Trophoblast cell (in vitro differentiated cells and primary cell): ENCODE data around the gene MAMSTR.

Experiments used
- DNase-seq, 2 donors: peaks; one replicate each; pipeline ENCODE4 v3.0.0-alpha.2; 2016
- H2AFZ ChIP-seq: 2 replicates; pipeline ENCODE4 v1.6.1; 2013; ENCODE audit warnings: low read length, moderate library complexity, mild to moderate bottlenecking; ENCODE audit not compliant: insufficient read depth, poor library complexity
- H2AK5ac ChIP-seq: 2 replicates; pipeline ENCODE4 v1.6.1; 2013; ENCODE audit warnings: mild to moderate bottlenecking, low read length
- H2BK120ac ChIP-seq: 2 replicates; pipeline ENCODE4 v1.6.1; 2013; ENCODE audit warnings: low read length, mild to moderate bottlenecking, moderate library complexity; ENCODE audit not compliant: insufficient read depth, poor library complexity
- H2BK12ac ChIP-seq: 2 replicates; pipeline ENCODE4 v1.6.1; 2013; ENCODE audit warnings: mild to moderate bottlenecking, low read length, moderate library complexity
- H2BK5ac ChIP-seq: 2 replicates; pipeline ENCODE4 v1.6.1; 2013; ENCODE audit warnings: low read length, low read depth, moderate library complexity, mild to moderate bottlenecking; ENCODE audit not compliant: poor library complexity
- H3K14ac ChIP-seq: 2 replicates; pipeline ENCODE4 v1.6.1; 2013; ENCODE audit warnings: mild to moderate bottlenecking, low read length
- H3K18ac ChIP-seq: 2 replicates; pipeline ENCODE4 v1.6.1; 2013; ENCODE audit warnings: mild to moderate bottlenecking, low read length
- H3K23ac ChIP-seq: 2 replicates; pipeline ENCODE4 v1.6.1; 2013; ENCODE audit warnings: low read length
- H3K27ac ChIP-seq: 2 replicates; pipeline ENCODE4 v1.5.1; 2013; ENCODE audit warnings: low read depth, mild to moderate bottlenecking, inconsistent platforms, low read length, moderate library complexity
- H3K27me3 ChIP-seq: 2 replicates; pipeline ENCODE4 v1.6.1; 2013; ENCODE audit warnings: inconsistent platforms, mild to moderate bottlenecking, low read length, moderate library complexity; ENCODE audit not compliant: insufficient read depth
- H3K36me3 ChIP-seq, 2 experiments: 1 replicate in 1 of 2; 2 replicates in 1 of 2; pipeline ENCODE4 v1.6.1; 2013; ENCODE audit warnings: low read length in 2 of 2, mild to moderate bottlenecking in 2 of 2, moderate library complexity in 1 of 2; ENCODE audit not compliant: insufficient read depth in 2 of 2, control insufficient read depth in 1 of 2
- H3K4ac ChIP-seq: 2 replicates; pipeline ENCODE4 v1.6.1; 2013; ENCODE audit warnings: low read depth, mild to moderate bottlenecking, low read length, moderate library complexity
- H3K4me1 ChIP-seq, 2 experiments: 1 replicate in 1 of 2; 2 replicates in 1 of 2; pipeline ENCODE4 v1.6.1; 2013; ENCODE audit warnings: low read length in 2 of 2, mild to moderate bottlenecking in 2 of 2, moderate library complexity in 1 of 2; ENCODE audit not compliant: insufficient read depth in 2 of 2, control insufficient read depth in 1 of 2
- H3K4me2 ChIP-seq: 2 replicates; pipeline ENCODE4 v1.6.1; 2013; ENCODE audit warnings: inconsistent platforms, mild to moderate bottlenecking, low read length, moderate library complexity
- H3K4me3 ChIP-seq: 2 replicates; pipeline ENCODE4 v1.5.1; 2013; ENCODE audit warnings: mild to moderate bottlenecking, low read depth, low read length, inconsistent platforms
- H3K79me1 ChIP-seq: one replicate; pipeline ENCODE4 v1.6.1; 2013; ENCODE audit warnings: low read length
- H3K79me2 ChIP-seq: 2 replicates; pipeline ENCODE4 v1.6.1; 2013; ENCODE audit warnings: low read length, mild to moderate bottlenecking; ENCODE audit not compliant: control insufficient read depth, insufficient read depth, poor library complexity
- H3K9ac ChIP-seq: 2 replicates; pipeline ENCODE4 v1.6.1; 2013; ENCODE audit warnings: mild to moderate bottlenecking, low read length
- H3K9me3 ChIP-seq: 2 replicates; pipeline ENCODE4 v1.6.1; 2013; ENCODE audit warnings: low read depth, mild to moderate bottlenecking, control low read depth, inconsistent platforms, low read length; ENCODE audit not compliant: insufficient read depth
- H4K12ac ChIP-seq: 2 replicates; pipeline ENCODE4 v1.6.1; 2013; ENCODE audit warnings: low read depth, mild to moderate bottlenecking, low read length, moderate library complexity
- H4K8ac ChIP-seq: 2 replicates; pipeline ENCODE4 v1.6.1; 2013; ENCODE audit warnings: low read depth, mild to moderate bottlenecking, low read length, moderate library complexity
- H4K91ac ChIP-seq: one replicate; pipeline ENCODE4 v1.6.1; 2013; ENCODE audit warnings: low read depth, mild to moderate bottlenecking, low read length, moderate library complexity
- WGBS: extraction: QIAGEN DNeasy Blood & Tissue Kit; methylation state at CpG from one replicate; pipeline ENCODE4 v1.1.7; 2013; ENCODE audit warnings: missing lambda C conversion rate; ENCODE audit not compliant: insufficient read length, insufficient coverage; ENCODE audit errors: extremely low coverage; 5-methylcytosine and 5-hydroxymethylcytosine counted together

MAMSTR gene

DNA sequence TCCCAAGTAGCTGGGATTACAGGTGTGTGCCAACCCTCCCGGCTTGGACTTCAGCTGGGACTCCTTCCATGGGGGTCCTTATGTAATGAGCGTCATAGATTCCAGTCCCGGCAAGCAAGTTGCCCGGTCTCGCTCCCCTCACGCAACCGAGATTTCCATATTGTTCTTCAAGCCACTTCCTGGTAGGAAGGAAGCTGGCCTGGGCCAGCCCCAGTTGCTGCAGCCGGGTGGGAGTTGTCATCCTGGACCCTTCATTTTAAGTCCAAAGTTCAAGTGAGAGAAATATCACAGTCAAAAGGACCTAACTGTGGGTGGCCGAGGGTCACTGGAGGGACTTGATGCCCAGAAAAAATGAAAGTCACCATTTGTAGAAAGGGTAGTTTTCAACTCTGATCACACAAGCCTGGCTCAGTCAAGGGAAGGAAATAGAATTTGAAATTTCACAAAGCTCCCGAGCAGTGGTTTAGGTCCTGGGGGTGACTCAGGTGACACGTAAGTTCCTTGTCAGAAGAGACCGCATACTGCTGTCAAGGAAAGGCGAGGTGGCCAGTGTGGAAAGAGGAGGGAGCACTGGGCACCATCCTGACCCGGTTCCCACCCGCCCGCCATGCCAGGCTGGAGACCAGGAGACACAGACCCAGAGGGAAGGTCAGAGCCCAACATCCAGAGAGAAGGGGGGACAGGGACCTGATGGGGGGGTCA, 41.1 kb upstream of the MAMSTR start:
- Histone ChIP-seq H3K79me2 (no peaks in the 10 kb centered on the region), H3K9me3 (no peaks in the 10 kb centered on the region), H2BK12ac (no peak overlapping the region), H3K14ac (no peak overlapping the region), H3K4me3 (no peak overlapping the region), H3K27me3 (no peaks in the 10 kb centered on the region), H3K4me2 (no peak overlapping the region), H2AK5ac (no peak overlapping the region), H3K27ac (no peak overlapping the region), H3K18ac (no peak overlapping the region), H3K23ac (no peak overlapping the region), H4K91ac (no peak overlapping the region), H2BK120ac (no peak overlapping the region), H3K9ac (no peak overlapping the region), H3K4ac (no peak overlapping the region), H3K79me1 (no peaks in the 10 kb centered on the region), H3K4me1 (no peaks in the 10 kb centered on the region), H2AFZ (no peak overlapping the region), H2BK5ac (no peak overlapping the region), H4K8ac (no peak overlapping the region), H3K36me3 (no peaks in the 10 kb centered on the region), H4K12ac (no peak overlapping the region)
- no peak for DNase-seq
- WGBS = no CpG with 5 or more reads among the region's 16 CpGs

DNA sequence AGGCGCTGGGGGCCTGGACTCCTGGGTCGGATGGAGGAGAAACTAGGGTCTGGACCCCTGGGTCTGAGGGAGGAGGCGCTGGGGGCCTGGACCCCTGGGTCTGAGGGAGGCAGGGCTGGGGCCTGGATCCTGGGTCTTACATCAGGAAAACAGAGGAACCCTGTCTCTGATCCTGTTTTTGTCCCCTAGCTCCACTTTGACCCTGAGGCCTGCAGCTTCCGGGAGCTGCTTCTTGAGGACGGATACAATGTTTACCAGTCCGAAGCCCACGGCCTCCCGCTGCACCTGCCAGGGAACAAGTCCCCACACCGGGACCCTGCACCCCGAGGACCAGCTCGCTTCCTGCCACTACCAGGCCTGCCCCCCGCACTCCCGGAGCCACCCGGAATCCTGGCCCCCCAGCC, 38.2 kb upstream of the MAMSTR start:
- no peak overlapping the region for H4K91ac ChIP-seq
- H3K27ac ChIP-seq = no peak overlapping the region
- no peak for DNase-seq
- WGBS = no CpG with 5 or more reads among the region's 14 CpGs
- H3K79me2 ChIP-seq = no peaks in the 10 kb centered on the region
- H2AFZ ChIP-seq = no peak overlapping the region
- H3K36me3 ChIP-seq = no peaks in the 10 kb centered on the region
- H3K4me1 ChIP-seq = peaks cover 6% of the 10 kb centered on the region in 2 experiments
- H2BK12ac ChIP-seq = no peak overlapping the region
- no peaks in the 10 kb centered on the region for H3K27me3 ChIP-seq
- H2BK5ac ChIP-seq = no peak overlapping the region
- no peak overlapping the region for H3K14ac ChIP-seq
- no peak overlapping the region for H3K23ac ChIP-seq
- H3K4me2 ChIP-seq = no peak overlapping the region
- H3K4me3 ChIP-seq = no peak overlapping the region
- H4K12ac ChIP-seq = no peak overlapping the region
- no peak overlapping the region for H2AK5ac ChIP-seq
- no peak overlapping the region for H3K4ac ChIP-seq
- no peak overlapping the region for H3K18ac ChIP-seq
- H3K9ac ChIP-seq = no peak overlapping the region
- H2BK120ac ChIP-seq = no peak overlapping the region
- no peaks in the 10 kb centered on the region for H3K9me3 ChIP-seq
- H4K8ac ChIP-seq = no peak overlapping the region
- no peaks in the 10 kb centered on the region for H3K79me1 ChIP-seq

DNA sequence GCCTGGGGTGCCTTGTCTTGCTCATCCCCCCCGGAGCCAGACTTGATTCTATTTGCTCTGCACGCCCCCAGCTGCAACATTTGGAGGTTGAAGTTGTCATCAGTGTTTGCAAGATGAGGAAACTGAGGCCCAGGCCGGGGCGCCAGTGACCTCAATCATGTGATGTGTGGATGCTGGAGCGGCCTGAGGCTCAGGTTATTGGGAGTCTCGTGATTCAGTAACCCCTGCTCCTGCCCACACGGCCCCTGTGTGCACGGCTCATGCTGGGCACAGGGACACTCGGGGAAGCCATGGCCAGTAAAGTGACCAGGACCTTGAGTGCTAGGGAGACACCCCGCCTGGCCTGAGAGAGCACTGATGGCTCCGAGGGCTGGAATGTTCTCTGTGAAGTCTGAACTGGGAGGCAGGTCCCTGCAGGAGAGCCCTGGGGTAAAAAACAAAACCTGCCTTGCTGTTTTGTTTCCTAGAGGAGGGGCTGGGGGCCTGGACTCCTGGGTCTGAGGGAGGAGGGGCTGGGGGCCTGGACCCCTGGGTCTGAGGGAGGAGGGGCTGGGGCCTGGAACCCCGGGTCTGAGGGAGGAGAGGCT, 37.7 kb upstream of the MAMSTR start:
- Histone ChIP-seq H3K14ac (no peak overlapping the region), H4K8ac (no peak overlapping the region), H3K9me3 (no peaks in the 10 kb centered on the region), H3K18ac (no peak overlapping the region), H3K4ac (no peak overlapping the region), H2BK5ac (no peak overlapping the region), H2AFZ (no peak overlapping the region), H3K79me1 (no peaks in the 10 kb centered on the region), H3K4me1 (peaks cover 11% of the 10 kb centered on the region in 2 experiments), H4K12ac (no peak overlapping the region), H2AK5ac (no peak overlapping the region), H3K27me3 (no peaks in the 10 kb centered on the region), H3K36me3 (no peaks in the 10 kb centered on the region), H2BK12ac (no peak overlapping the region), H3K4me2 (no peak overlapping the region), H3K4me3 (no peak overlapping the region), H3K23ac (no peak overlapping the region), H3K79me2 (no peaks in the 10 kb centered on the region), H3K9ac (no peak overlapping the region), H2BK120ac (no peak overlapping the region), H3K27ac (no peak overlapping the region), H4K91ac (no peak overlapping the region)
- WGBS = no CpG with 5 or more reads among the region's 12 CpGs
- no peak for DNase-seq

DNA sequence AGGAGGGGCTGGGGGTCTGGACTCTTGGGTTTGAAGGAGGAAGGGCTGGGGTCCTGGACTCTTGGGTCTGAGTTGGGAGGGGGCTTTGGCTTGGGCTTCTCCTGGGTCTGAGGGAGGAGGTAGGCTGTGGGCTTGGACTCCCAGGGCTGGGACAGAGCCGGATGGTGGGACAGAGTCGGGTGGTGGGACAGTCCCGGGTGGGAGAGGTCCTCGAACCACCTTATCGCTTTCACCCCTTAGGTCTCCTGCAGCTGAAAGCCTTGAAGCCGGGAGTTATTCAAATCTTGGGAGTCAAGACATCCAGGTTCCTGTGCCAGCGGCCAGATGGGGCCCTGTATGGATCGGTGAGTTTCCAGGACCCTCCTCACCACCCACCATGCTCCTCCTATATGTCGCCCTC, 37.2 kb upstream of the MAMSTR start:
- no peak overlapping the region for H4K91ac ChIP-seq
- no CpG with 5 or more reads among the region's 9 CpGs for WGBS
- DNase-seq = no peak
- no peaks in the 10 kb centered on the region for H3K79me1 ChIP-seq
- H3K79me2 ChIP-seq = no peaks in the 10 kb centered on the region
- H3K4me1 ChIP-seq = peaks cover 11 to 12% of the 10 kb centered on the region in 2 experiments
- no peak overlapping the region for H4K12ac ChIP-seq
- H4K8ac ChIP-seq = no peak overlapping the region
- H3K4me2 ChIP-seq = no peak overlapping the region
- H3K18ac ChIP-seq = no peak overlapping the region
- H3K9ac ChIP-seq = no peak overlapping the region
- H3K23ac ChIP-seq = no peak overlapping the region
- H2AFZ ChIP-seq = no peak overlapping the region
- H3K4ac ChIP-seq = no peak overlapping the region
- H3K27ac ChIP-seq = no peak overlapping the region
- no peak overlapping the region for H2BK12ac ChIP-seq
- H3K4me3 ChIP-seq = no peak overlapping the region
- no peak overlapping the region for H3K14ac ChIP-seq
- H2BK5ac ChIP-seq = no peak overlapping the region
- no peaks in the 10 kb centered on the region for H3K27me3 ChIP-seq
- no peaks in the 10 kb centered on the region for H3K9me3 ChIP-seq
- no peaks in the 10 kb centered on the region for H3K36me3 ChIP-seq
- no peak overlapping the region for H2BK120ac ChIP-seq
- no peak overlapping the region for H2AK5ac ChIP-seq
